ENCODE results near the gene GTF3C5.

DNA sequence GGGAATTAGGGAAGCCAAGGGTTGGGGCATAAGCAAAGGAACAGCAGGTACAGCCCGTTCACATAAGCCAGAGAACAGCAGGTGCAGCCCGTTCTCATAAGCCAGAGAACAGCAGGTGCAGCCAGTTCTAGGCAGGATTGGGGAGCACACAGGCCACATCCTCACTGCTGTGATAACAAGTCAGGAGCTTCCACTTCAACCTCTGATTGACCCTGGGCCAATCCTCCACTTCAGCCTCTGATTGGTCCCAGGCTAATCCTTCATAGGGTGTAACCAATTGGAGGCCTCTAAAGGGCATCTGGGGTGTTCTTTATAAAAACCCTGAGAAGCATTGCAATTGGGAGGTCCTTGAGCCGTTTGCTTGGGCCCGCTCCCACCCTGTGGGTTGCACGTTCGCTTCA, 58.5 kb downstream of the GTF3C5 start:
- TF ChIP-seq, protein P1, sequence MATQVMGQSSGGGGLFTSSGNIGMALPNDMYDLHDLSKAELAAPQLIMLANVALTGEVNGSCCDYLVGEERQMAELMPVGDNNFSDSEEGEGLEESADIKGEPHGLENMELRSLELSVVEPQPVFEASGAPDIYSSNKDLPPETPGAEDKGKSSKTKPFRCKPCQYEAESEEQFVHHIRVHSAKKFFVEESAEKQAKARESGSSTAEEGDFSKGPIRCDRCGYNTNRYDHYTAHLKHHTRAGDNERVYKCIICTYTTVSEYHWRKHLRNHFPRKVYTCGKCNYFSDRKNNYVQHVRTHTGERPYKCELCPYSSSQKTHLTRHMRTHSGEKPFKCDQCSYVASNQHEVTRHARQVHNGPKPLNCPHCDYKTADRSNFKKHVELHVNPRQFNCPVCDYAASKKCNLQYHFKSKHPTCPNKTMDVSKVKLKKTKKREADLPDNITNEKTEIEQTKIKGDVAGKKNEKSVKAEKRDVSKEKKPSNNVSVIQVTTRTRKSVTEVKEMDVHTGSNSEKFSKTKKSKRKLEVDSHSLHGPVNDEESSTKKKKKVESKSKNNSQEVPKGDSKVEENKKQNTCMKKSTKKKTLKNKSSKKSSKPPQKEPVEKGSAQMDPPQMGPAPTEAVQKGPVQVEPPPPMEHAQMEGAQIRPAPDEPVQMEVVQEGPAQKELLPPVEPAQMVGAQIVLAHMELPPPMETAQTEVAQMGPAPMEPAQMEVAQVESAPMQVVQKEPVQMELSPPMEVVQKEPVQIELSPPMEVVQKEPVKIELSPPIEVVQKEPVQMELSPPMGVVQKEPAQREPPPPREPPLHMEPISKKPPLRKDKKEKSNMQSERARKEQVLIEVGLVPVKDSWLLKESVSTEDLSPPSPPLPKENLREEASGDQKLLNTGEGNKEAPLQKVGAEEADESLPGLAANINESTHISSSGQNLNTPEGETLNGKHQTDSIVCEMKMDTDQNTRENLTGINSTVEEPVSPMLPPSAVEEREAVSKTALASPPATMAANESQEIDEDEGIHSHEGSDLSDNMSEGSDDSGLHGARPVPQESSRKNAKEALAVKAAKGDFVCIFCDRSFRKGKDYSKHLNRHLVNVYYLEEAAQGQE (IDR thresholded peaks at IDR 0.05; ENCODE audit: insufficient read depth in 1 of 2, low read depth in 2 of 2, low read length in 2 of 2): no peak
- no peak for TF ChIP-seq TAF1 (IDR thresholded peaks at IDR 0.05; ENCODE audit: borderline replicate concordance, insufficient read depth, low read length)
- no peak for TF ChIP-seq POLR2AphosphoS5 (IDR thresholded peaks at IDR 0.05; ENCODE audit: low read depth, low read length)
- no peak for TF ChIP-seq FOXP2 (optimal IDR thresholded peaks at IDR 0.05; ENCODE audit: borderline replicate concordance, extremely low read depth, extremely low read length, insufficient read depth)

All from PFSK-1 (cell line).